IPS DF 4.7 (cell line): Measurements from ENCODE around the gene ATXN7L1.
"Not testable (repeated sequence)": the region's sequence is repeated elsewhere in the genome, so short reads cannot be mapped to it uniquely, and the experiment has no call there.

Experiments used
- DNase-seq: peaks from one replicate; pipeline ENCODE4 v3.0.0-alpha.2; 2013; ENCODE audit warnings: low spot score; ENCODE audit errors: extremely low read depth

ATXN7L1 gene

DNA sequence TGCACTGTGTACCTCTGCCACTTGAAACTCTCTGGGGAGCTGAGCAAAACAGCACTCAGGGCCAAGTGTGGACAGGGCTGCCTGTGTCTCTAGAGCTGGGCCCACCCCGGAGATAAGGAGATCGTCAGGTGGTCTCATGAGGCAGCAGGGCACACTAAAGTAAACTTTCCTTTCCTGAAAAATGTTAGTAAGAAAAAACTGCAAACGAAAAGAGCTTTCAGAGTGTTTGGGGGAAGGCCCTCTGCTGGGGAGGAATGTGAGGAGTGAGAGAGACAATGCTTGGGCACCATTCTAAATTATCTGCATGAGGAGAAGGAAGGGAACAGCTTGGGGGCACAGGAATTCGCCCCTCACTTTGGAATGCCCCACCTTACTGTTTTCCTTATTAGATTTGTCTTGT lies 127.7 kb downstream of the ATXN7L1 start:
- no peak for DNase-seq

DNA sequence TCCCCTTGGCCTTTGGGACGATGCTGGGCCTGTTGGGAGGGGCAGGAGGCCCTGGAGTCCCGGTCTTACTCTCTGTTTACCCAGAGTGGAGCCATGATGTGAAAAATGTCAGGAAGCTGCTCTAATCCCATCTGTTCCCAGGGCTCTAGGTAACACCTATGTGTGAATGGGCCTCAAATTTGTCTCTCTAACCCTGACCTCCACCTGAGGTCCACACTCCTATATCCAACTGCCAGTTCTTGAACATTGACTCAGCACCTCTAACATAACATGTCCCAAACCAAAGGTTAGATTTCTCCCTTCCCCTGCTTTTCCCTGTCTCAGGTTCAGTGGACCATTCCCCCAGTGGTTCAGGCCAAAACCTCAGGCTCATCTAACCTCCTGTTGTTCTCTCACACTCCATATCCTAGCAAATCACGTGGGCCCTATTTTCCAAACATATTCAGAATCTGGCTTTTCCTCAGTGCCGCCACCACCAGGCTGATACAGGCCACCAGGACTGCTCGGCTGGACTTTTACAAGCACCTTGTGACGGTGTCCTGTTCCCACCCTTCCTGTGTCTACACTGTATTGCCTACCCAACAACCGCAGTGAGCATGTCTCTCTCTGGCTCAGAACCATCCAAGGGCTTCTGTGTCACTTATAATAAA lies 130.6 kb downstream of the ATXN7L1 start:
- DNase-seq = no peak

DNA sequence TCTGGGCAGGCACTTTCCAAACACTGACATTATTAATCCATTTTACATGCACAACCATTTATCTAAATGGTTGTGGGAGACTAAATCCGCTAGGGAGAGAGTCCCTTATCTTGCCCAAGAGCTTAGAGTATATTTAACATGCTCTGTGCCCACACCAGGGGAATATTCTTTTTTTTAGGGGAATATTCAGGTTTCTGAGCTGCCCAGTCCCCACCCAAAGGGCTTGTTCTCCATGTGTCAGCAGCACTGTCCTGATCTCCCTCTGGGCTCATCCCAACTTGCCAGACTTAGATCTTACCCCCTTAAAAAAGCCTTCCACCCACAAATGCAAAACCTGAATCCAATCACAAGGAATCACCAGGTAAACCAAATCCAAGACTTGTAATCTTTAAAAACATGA lies 132.1 kb downstream of the ATXN7L1 start:
- no peak for DNase-seq

DNA sequence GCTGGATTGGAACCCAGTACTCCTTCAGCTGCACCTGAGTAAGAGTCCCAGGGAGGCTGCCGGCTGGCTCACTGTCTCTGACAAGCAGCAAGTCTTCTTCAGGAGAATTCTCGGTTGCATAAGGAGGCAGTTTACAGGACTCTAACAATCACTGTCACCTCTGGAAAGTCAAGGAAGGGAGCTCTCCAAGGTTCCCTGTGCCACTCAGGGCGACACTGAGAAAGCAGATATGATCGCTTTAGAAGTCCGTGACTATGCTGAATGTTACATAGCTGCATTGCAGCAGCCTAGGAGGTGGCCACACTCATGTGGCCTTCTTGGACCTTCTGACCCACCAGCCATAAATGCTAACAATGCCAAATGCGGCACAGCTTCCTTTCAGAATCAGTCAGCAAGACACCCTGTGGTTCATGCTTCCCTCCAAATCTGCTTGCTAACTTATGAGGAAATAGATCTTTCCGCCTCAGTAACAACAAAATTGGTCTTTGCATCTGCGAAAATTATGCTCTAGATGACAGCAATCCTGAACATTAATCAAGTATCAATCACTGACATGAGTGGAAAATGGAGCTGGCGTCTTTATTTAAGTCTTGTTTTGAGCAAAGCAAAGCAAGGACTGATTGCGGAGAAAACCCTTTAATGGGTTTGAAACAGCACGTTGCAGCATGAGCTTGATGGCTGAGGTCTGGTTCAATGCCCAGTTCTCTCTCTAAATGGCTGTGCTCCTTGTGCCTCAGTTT lies 132.9 kb downstream of the ATXN7L1 start:
- DNase-seq = no peak

DNA sequence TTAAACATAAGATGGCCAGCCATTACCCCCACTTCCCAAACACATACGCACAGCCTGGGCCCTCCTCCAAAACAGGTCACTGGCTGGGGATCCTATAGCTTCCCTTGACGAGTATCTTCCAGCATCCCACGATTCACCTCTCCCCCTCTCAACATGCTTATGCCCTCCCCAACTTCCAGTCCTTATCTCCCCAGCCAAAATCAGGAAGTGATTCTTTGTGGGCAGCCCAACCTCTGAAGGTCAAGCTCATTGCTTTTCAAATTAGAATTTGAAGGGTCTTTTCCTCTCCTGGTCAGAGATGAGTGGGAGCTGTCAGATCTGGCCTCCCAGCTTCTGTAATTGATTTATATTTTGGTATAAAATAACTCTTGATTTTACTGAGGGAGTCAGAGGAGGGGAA lies 133.6 kb downstream of the ATXN7L1 start:
- no peak for DNase-seq

DNA sequence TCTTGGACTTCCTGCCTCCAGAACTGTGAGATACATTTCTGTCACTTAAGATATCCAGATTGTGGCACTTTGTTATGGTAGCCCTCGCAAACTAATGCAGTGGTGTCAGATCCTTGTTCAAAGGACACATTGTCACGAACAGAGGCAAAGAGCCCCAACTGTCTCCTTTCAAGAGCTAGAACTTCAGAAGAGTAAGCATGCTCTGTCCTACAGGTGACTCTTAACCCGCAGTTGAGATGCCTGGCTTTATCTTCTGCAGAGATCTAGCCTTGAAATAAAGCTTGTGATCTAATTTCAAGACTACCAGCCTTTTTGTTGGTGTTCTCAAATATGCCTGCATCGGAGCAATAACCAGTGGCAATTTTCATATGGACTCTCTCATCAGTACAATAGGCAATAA lies 134.4 kb downstream of the ATXN7L1 start:
- DNase-seq = no peak

DNA sequence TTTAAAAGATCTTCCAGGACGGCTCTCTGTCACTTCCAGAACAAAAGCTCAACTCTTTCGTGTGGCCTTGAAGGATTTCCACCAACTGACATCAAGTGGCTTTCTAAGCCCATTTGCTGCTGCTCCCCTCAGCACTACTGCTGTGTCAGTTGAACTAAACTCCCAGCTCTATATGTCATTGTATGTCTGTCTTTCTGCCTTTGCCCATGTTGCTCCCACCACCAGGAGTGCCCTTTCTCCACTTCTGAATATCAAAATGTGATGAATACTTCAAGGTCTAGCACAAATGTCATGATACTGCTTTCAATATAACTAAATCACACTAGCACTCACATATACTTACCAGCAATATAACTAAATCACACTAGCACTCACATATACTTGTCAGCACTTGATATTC lies 138.3 kb downstream of the ATXN7L1 start:
- no peak for DNase-seq

DNA sequence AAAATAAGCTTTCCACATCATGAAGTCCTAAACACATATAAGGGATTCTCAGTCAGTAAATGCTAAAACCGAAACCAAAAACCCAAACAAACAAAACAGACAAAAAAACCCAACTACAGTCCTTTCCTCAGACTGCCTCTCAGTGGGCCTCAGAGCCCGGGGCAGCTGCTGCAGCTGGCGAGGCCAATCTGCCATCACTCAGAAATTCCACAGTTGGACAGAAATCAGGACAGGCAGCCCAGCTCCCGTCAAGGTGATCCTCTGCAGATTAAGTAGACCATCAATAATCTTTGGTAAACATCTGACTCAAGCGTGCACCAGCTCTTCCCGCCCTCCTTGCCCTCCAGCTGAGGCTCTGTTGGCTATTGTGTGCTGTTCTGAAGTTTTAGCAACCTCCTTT lies 142.2 kb downstream of the ATXN7L1 start:
- no peak for DNase-seq

DNA sequence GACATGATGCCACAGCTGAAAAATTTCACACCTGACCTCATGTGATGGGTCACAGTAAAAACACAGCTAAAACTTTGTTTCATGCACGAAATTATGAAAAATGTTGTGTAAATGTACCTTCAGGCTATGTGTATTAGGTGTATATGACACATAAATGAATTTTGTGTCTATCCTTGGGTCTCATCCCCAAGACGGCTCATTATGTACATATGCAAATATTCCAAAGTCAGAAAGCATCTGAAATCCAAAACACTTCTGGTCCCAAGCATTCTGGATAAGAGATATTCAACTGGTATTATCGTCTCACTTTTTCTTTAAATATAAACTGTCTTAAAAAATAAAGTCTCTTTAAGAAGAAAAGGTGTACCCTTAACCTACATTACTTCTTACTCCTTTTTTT lies 145.4 kb downstream of the ATXN7L1 start:
- no peak for DNase-seq

DNA sequence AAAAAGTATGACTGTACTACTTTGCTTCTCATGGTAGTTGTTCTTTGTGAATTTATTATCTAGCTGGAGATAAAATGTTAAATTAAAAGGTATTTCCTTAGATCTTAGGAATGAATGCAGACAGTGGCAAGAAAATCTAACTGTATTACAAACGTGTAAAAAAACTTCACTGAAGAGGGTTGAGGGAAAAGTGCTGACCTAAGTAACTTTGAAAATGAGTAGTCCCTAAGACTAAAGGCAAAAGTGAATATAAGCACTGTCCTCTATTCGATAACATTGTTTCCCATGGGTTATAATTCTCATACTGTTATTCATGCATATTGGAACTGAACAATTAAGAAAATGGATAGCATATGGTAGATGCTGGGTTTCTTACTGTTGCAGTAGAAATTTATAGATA lies 148.4 kb downstream of the ATXN7L1 start:
- DNase-seq = no peak

DNA sequence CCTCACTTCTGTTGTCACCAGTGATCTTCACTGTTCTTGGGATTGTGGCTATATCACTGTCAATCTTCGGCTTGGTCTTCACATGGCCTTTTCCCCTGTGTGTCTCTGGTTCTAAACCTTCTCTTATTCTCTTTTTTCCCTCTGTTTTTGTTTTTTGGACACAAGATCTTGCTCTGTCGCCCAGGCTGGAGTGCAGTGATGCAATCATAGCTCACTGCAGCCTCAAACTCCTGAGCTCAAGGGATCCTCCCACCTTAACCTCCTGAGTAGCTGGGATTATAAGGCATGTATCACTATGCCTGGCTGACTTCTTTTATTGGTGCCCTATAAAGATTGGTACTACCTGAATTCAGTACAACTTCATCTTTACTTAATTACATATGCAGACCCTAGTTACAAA lies 151.7 kb downstream of the ATXN7L1 start:
- no peak for DNase-seq

DNA sequence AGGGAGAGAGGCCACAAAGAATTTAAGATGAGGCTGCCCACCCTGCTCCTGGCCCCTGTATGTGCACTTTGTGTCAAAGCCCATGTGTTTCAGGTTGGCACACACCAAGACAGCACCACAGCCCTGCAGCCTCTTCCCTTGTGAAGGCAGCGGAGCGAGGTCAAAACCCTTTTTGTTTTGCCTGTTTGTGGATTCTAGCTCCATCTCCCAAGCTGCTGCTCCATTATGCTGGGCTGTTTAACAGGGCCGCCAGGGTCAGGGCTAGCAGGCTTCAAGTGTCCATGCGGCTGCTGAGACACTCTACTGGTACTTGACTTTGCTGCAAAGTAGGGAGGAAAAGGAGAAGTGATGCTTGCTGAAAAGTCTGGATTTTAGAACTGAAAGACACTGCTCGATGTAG lies 152.8 kb downstream of the ATXN7L1 start:
- no peak for DNase-seq

DNA sequence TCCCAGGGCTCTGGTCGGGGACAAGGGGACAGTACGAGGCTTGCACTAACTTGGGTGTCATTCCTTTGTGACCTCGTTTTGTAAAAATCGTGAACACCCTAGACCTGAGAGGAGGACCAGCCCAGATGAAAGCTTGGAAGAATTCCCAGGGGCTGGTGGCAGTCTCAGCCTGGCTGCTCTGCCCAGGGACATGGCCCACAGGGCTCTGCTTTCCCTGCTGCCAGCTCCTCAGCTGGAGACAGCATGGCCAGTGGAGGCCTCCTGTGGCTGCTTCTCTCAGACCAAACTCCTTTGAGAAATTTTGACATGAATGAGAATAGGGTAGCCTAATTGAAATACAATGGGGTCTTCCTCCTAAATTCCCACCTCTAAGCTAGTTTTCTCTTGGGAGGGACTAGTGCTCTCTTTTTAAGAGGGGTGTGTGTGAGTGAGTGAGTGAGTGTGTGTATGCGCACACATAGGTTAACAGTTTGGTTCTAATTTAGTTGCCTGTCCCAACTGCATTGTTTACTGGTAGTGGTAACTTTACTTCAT lies 154.8 kb downstream of the ATXN7L1 start:
- no peak for DNase-seq

DNA sequence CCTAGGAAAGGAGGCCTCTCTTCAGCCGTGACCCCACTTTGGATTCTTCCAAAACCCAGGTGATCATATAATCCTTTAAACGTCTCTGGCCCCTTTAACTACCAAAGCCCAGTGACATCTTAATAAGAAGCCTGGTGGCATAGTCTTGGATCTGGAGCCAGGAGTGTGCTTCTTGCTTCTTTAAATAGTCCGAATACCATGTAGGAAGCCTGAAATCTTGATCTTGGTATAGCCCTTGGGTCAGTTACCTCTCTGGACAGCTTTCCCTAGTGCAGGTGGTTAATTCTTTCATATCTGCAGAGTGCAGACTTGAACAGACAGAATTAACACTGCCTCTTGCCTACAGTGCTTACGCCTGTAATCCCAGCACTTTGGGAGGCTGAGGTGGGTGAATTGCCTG lies 156.5 kb downstream of the ATXN7L1 start:
- no peak for DNase-seq

DNA sequence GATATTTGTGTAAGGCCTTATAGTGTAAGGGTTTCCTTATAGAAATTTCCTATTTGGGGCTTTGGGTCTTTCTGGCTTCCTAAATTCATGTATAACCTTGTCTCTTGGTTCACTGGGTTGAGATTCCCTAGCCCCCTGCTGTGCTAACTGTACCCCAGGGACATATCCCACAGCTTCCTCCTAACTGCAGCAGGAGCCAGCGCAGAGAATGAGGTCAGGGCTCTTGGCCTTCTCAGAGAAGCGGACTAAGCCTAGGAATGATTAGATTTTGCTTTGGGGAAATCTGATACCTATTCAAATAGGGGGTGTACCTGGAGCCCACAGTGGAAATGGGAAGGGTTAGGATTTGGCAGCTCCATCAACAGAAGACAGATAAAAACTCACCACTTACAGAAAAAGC lies 157.0 kb downstream of the ATXN7L1 start:
- DNase-seq = no peak

DNA sequence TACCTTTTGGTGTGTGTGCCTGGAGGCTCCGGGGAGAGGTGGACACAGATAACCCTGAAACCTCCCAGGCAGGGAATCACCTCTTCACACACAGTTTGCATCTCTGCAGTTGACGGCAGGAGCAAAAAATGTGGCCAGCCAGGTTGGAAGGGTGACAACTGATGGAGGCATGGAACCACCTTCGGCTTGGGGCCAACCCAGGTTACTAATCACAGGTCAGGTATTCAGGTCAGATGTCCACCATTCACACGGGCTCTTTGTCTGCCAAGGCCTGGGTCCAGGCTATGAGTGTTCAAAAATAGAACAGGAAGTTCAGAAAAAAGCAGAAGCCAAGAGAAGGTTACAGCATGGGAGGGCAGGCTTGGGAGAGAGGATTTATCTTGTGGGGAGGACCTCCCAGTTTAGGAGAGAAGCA lies 157.9 kb downstream of the ATXN7L1 start:
- no peak for DNase-seq

DNA sequence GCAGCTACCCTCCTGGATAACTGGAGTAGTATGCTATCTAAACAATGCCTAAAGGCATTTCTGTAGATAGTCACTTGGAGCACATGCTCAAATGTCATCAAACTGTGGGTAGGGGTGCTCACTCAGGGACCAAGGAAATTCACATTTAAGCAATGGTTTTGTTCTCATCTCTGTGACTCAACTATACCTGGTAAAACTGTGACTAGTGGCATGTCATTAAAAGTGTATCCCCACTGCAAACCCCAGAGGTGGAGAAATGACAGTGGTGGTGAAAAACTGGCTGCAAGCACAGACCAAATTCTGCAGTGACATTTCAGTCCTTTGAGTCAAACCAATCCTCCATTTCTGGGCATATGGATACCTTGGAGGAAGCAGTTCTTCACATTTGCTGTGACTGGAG lies 160.9 kb downstream of the ATXN7L1 start:
- no peak for DNase-seq

DNA sequence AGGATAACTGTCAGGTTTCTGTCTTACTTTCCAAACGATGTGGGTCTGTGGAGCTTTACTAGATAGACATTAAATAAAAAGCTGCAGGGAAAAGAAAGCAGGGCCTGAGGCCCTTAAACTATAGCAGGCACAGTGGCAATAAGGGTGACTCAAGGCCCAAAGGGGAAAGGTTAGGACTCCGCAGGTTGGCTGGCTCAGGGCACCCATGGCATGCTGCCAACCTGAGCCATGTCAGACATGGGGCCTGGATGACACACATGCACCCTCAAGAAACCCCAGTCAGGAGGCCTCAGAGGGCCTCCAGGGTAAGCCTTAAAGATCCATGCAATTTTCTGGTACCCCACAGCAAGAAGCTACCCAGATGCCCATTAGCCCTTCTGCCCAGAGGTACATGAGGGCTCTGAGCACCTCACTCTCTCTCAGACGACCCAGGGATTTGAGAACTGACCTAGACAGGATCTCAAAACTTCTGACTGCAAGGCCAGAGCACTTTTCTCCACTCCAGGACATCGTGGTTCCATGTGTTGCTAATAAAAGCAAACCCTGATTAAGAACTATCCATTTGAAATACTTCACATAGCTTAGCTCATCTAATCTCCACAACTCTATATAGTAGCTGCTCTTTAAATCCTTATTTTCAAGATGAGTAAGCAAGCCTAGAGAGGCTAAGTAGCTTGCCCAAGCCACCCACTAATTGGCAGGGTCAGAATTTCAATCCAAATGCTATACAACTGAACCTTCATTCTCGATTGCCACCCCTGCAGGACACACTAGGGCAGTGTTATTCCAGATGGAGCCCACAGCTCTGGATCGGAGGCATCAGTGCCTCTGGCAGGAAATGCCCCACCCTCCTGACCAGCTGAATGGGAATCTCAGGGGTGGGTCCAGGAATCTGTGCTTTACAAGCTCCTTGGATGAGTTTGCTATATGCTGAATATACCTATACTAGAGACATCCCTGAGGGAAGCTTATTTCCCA lies 162.6 kb downstream of the ATXN7L1 start:
- no peak for DNase-seq

DNA sequence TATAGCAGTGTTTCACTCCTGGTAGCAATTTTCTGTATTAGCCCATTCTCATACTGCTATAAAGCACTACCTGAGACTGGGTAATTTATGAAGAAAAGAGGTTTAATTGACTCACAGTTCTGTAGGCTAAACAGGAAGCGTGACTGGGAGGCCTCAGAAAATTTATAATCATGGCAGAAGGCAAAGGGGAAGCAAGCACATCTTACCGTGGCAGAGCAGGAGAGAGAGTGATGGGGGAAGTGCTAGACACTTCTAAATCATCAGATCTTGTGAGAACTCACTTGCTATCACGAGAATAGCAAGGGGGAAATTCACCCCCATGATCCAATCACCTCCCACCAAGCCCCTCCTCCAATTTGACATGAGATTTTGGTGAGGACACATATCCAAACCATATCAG lies 163.5 kb downstream of the ATXN7L1 start:
- DNase-seq = no peak

DNA sequence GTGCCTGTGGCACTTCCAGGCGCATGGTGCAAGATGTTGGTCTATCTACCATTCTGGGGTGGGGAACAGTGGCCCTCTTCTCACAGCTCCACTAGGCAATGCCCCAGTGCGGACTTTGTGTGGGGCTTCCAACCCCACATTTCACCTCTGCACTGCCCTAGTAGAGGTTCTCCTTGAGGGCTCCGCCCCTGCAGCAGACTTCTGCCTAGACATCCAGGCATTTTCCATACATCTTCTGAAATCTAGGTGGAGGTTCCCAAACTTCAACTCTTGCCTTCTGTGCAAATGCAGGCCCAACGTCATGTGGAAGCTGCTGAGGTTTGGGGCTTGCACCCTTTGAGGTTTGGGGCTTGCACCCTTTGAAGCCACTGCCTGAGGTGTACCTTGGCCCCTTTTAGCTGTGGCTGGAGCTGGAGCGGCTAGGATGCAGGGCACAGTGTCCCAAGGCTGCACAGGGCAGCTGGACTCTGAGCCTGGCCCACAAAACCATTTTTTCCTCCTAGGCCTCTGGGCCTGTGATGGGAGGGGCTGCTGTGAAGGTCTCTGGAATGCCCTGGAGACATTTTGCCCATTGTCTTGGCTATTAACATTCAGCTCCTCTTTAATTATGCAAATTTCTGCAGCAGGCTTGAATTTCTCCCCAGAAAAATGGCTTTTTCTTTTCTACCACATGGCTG lies 164.5 kb downstream of the ATXN7L1 start:
- DNase-seq = no peak

DNA sequence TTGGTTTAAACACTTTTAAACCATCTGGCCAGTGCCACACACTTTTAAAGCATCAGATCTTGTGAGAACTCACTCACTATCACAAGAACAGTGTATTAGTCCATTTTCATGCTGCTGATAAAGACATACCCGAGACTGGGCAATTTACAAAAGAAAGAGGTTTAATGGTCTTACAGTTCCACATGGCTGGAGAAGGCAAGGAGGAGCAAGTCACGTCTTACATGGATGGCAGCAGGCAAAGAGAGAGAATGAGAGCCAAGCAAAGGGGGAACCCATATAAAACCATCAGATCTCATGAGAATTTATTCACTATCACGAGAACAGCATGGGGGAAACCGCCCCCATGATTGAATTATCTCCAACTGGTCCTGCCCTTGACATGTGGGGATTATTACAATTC lies 165.7 kb downstream of the ATXN7L1 start:
- DNase-seq = not testable (repeated sequence)
